BLaER1 (cell line): ENCODE measurements around the gene PIP5K1B.
A peak's percentile ranks its signal among the peaks of the same experiment; 100 is the strongest.

Experiments
- H3K27ac ChIP-seq: shearing (Covaris generic); formaldehyde crosslinking; 2 replicates; pipeline ENCODE4 v1.8.1; 2022
- H3K27me3 ChIP-seq: shearing (Covaris generic); formaldehyde crosslinking; 2 replicates; pipeline ENCODE4 v1.8.1; 2022
- H3K36me3 ChIP-seq: shearing (Covaris generic); formaldehyde crosslinking; 2 replicates; pipeline ENCODE4 v1.8.1; 2022
- H3K4me1 ChIP-seq: shearing (Covaris generic); formaldehyde crosslinking; 2 replicates; pipeline ENCODE4 v1.8.1; 2022
- H3K4me2 ChIP-seq: shearing (Covaris generic); formaldehyde crosslinking; 2 replicates; pipeline ENCODE4 v1.8.1; 2022
- H3K4me3 ChIP-seq: shearing (Covaris generic); formaldehyde crosslinking; 2 replicates; pipeline ENCODE4 v1.8.1; 2022
- H3K9ac ChIP-seq: shearing (Covaris generic); formaldehyde crosslinking; 2 replicates; pipeline ENCODE4 v1.8.1; 2022
- H3K9me3 ChIP-seq: shearing (Covaris generic); formaldehyde crosslinking; 2 replicates; pipeline ENCODE4 v1.8.1; 2022
- H4K20me1 ChIP-seq: shearing (Covaris generic); formaldehyde crosslinking; 2 replicates; pipeline ENCODE4 v1.8.1; 2022
- Cebpa-rat ChIP-seq: shearing (Covaris generic); IDR thresholded peaks from 2 replicates; pipeline ENCODE4 v1.8.1; 2022

PIP5K1B gene

GRCh38 chr9:69030851-69031645 lies 326.0 kb downstream of the PIP5K1B start:
- peak overlapping the region; percentile 35 for H3K4me2 ChIP-seq
- no peaks in the 10 kb centered on the region for H4K20me1 ChIP-seq
- no peak overlapping the region for H3K27ac ChIP-seq
- peaks cover 8% of the 10 kb centered on the region for H3K9me3 ChIP-seq
- H3K9ac ChIP-seq = no peak overlapping the region
- no peak overlapping the region for H3K4me3 ChIP-seq
- peaks cover 45% of the 10 kb centered on the region for H3K4me1 ChIP-seq
- no peaks in the 10 kb centered on the region for H3K36me3 ChIP-seq
- H3K27me3 ChIP-seq = no peaks in the 10 kb centered on the region
- no peak for TF ChIP-seq Cebpa-rat

GRCh38 chr9:69034071-69034470 lies 329.0 kb downstream of the PIP5K1B start:
- H3K9ac ChIP-seq = no peak overlapping the region

GRCh38 chr9:69035438-69036308 lies 330.6 kb downstream of the PIP5K1B start, which contains the start of gene FXN:
Gene FXN (plus strand): TSS chr9:69035752. CDS start chr9:69035783, 31 bp downstream.
- peaks cover 10% of the 10 kb centered on the region for H3K36me3 ChIP-seq
- peak within 1 kb of the TSS; percentile 84 for H3K4me2 ChIP-seq
- no peaks in the 10 kb centered on the region for H3K27me3 ChIP-seq
- peaks cover 15% of the 10 kb centered on the region for H4K20me1 ChIP-seq
- peaks cover 23% of the 10 kb centered on the region for H3K4me1 ChIP-seq
- no peaks in the 10 kb centered on the region for H3K9me3 ChIP-seq
- peak within 1 kb of the TSS; percentile 94 for H3K27ac ChIP-seq
- H3K4me3 ChIP-seq = peak within 1 kb of the TSS; percentile 85
- TF ChIP-seq Cebpa-rat = no peak
- peak within 1 kb of the TSS; percentile 89 for H3K9ac ChIP-seq

More at GRCh38 chr9:69034071-69034470, 329.0 kb downstream of the PIP5K1B start:
- Histone ChIP-seq H3K9me3 (peaks cover 8% of the 10 kb centered on the region), H3K4me3 (no peak overlapping the region), H3K36me3 (no peaks in the 10 kb centered on the region), H3K27me3 (no peaks in the 10 kb centered on the region), H3K4me2 (no peak overlapping the region), H3K27ac (no peak overlapping the region), H4K20me1 (no peaks in the 10 kb centered on the region), H3K4me1 (peaks cover 39% of the 10 kb centered on the region)
- no peak for TF ChIP-seq Cebpa-rat

GRCh38 chr9:69036309-69036708 lies 331.3 kb downstream of the PIP5K1B start:
- H3K36me3 ChIP-seq = peaks cover 11% of the 10 kb centered on the region
- peak overlapping the region; percentile 94 for H3K27ac ChIP-seq
- peak overlapping the region; percentile 85 for H3K4me3 ChIP-seq
- peaks cover 17% of the 10 kb centered on the region for H3K4me1 ChIP-seq
- H3K9me3 ChIP-seq = no peaks in the 10 kb centered on the region
- H3K4me2 ChIP-seq = peak overlapping the region; percentile 84
- peaks cover 21% of the 10 kb centered on the region for H4K20me1 ChIP-seq
- TF ChIP-seq Cebpa-rat = no peak
- H3K9ac ChIP-seq = peak overlapping the region; percentile 89
- no peaks in the 10 kb centered on the region for H3K27me3 ChIP-seq

- Histone ChIP-seq H3K4me3 (peak overlapping the region; percentile 85), H3K27me3 (no peaks in the 10 kb centered on the region), H3K27ac (peak overlapping the region; percentile 94), H3K36me3 (peaks cover 15% of the 10 kb centered on the region), H3K4me1 (peaks cover 17% of the 10 kb centered on the region), H3K9me3 (no peaks in the 10 kb centered on the region), H3K9ac (peak overlapping the region; percentile 89), H4K20me1 (peaks cover 26% of the 10 kb centered on the region), H3K4me2 (peak overlapping the region; percentile 84)
- TF ChIP-seq Cebpa-rat = no peak
These were observed 331.8 kb downstream of the PIP5K1B start for GRCh38 chr9:69036799-69037198.

GRCh38 chr9:69040646-69041045 lies 335.6 kb downstream of the PIP5K1B start:
- H4K20me1 ChIP-seq = peaks cover 62% of the 10 kb centered on the region
- peaks cover 33% of the 10 kb centered on the region for H3K4me1 ChIP-seq
- no peak overlapping the region for H3K27ac ChIP-seq
- TF ChIP-seq Cebpa-rat = no peak
- no peak overlapping the region for H3K4me2 ChIP-seq
- H3K9me3 ChIP-seq = no peaks in the 10 kb centered on the region
- H3K36me3 ChIP-seq = peaks cover 36% of the 10 kb centered on the region
- H3K9ac ChIP-seq = no peak overlapping the region
- H3K27me3 ChIP-seq = no peaks in the 10 kb centered on the region
- H3K4me3 ChIP-seq = no peak overlapping the region

- Histone ChIP-seq H3K4me2 (peak overlapping the region; percentile 42), H3K27me3 (no peaks in the 10 kb centered on the region), H3K4me3 (no peak overlapping the region), H3K9ac (peak overlapping the region; percentile 51; the same call in 1 of the 2 replicates), H3K36me3 (peaks cover 72% of the 10 kb centered on the region), H3K9me3 (no peaks in the 10 kb centered on the region), H3K4me1 (peaks cover 38% of the 10 kb centered on the region), H3K27ac (no peak overlapping the region), H4K20me1 (peaks cover 67% of the 10 kb centered on the region)
- no peak for TF ChIP-seq Cebpa-rat
These were observed 339.5 kb downstream of the PIP5K1B start for GRCh38 chr9:69044240-69045219.

GRCh38 chr9:69045821-69046220 lies 340.8 kb downstream of the PIP5K1B start:
- no peaks in the 10 kb centered on the region for H3K9me3 ChIP-seq
- peaks cover 54% of the 10 kb centered on the region for H4K20me1 ChIP-seq
- H3K4me1 ChIP-seq = peaks cover 38% of the 10 kb centered on the region
- peaks cover 74% of the 10 kb centered on the region for H3K36me3 ChIP-seq
- H3K27me3 ChIP-seq = no peaks in the 10 kb centered on the region
- H3K4me2 ChIP-seq = peak overlapping the region; percentile 42
- H3K9ac ChIP-seq = no peak overlapping the region
- no peak for TF ChIP-seq Cebpa-rat
- H3K4me3 ChIP-seq = no peak overlapping the region
- no peak overlapping the region for H3K27ac ChIP-seq

GRCh38 chr9:69046723-69047122 lies 341.7 kb downstream of the PIP5K1B start:
- Histone ChIP-seq H3K36me3 (peaks cover 75% of the 10 kb centered on the region), H4K20me1 (peaks cover 45% of the 10 kb centered on the region), H3K27me3 (no peaks in the 10 kb centered on the region)

More at GRCh38 chr9:69046723-69047122, 341.7 kb downstream of the PIP5K1B start:
- TF ChIP-seq Cebpa-rat = no peak
- peaks cover 38% of the 10 kb centered on the region for H3K4me1 ChIP-seq
- peak overlapping the region; percentile 72 for H3K27ac ChIP-seq
- H3K4me3 ChIP-seq = no peak overlapping the region
- H3K9ac ChIP-seq = peak overlapping the region; percentile 48; the same call in 1 of the 2 replicates
- H3K4me2 ChIP-seq = peak overlapping the region; percentile 65
- H3K9me3 ChIP-seq = no peaks in the 10 kb centered on the region
